ENCODE results near the gene KRT23.
A peak's percentile ranks its signal among the peaks of the same experiment; 100 is the strongest.

Gene KRT23

DNA sequence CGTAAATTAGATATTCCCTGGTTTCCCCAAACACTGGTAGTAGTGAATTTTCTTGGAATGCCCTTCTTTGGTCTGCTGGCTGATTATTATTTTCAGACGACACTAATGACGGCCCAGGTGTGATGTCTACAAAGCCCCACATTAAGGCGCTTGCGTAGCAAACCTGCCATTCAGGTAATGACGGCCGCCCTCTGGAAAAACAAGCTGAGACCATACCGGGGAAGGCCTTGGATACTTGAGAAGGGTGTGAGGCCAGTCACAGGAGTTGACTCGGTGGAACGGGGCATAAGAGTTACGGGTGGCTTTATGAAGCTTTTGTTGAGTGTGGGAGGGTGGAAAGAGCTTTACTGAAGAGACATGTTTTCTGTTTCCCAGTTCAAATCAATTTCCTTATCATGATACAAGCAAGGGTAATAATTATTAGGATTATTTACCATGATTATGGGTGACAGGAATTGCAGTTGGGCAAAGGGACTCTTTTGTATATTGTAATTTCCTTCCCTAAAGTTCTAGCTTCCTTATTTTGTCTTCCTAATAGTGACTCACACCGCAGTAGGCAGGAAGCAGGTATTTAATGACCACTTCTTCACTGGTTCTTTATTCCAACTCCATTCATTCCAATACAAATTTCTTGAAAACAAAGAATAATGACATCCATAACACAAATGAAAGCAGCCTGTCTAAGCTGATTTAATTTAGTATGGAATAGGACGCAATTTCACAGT lies 24.8 kb downstream of the KRT23 start:
- no peak overlapping the region for H3K27ac ChIP-seq
- no peaks in the 10 kb centered on the region for H3K36me3 ChIP-seq (ENCODE audit: insufficient read depth)
- H2AFZ ChIP-seq (ENCODE audit: low read depth): no peak overlapping the region
- H3K9ac ChIP-seq: no peak overlapping the region
- H4K20me1 ChIP-seq (ENCODE audit: insufficient read depth): no peaks in the 10 kb centered on the region
- no peak overlapping the region for H3K4me2 ChIP-seq
- no peak for TF ChIP-seq CTCF (conservative IDR thresholded peaks at IDR 0.05; ENCODE audit: low read depth, low read length)
- no peaks in the 10 kb centered on the region for H3K79me2 ChIP-seq (ENCODE audit: insufficient read depth, low read depth)
- H3K4me3 ChIP-seq (IDR thresholded peaks at IDR 0.05; ENCODE audit: insufficient read depth, low read depth, low read length): no peak overlapping the region
- H3K4me1 ChIP-seq (ENCODE audit: low read depth, poor library complexity, severe bottlenecking): no peaks in the 10 kb centered on the region
- no peaks in the 10 kb centered on the region for H3K27me3 ChIP-seq (ENCODE audit: insufficient read depth, low read depth)

GRCh38 chr17:40910441-40910841 lies 27.0 kb downstream of the KRT23 start:
- no peak overlapping the region for H3K4me3 ChIP-seq (IDR thresholded peaks at IDR 0.05; ENCODE audit: insufficient read depth, low read depth, low read length)
- H2AFZ ChIP-seq (ENCODE audit: low read depth): no peak overlapping the region
- H3K4me2 ChIP-seq: no peak overlapping the region
- H3K9ac ChIP-seq: no peak overlapping the region
- no peaks in the 10 kb centered on the region for H3K36me3 ChIP-seq (ENCODE audit: insufficient read depth)
- H3K27me3 ChIP-seq (ENCODE audit: insufficient read depth, low read depth): no peaks in the 10 kb centered on the region
- TF ChIP-seq CTCF (conservative IDR thresholded peaks at IDR 0.05; ENCODE audit: low read depth, low read length): no peak
- no peaks in the 10 kb centered on the region for H4K20me1 ChIP-seq (ENCODE audit: insufficient read depth)
- H3K79me2 ChIP-seq (ENCODE audit: insufficient read depth, low read depth): no peaks in the 10 kb centered on the region
- H3K4me1 ChIP-seq (ENCODE audit: low read depth, poor library complexity, severe bottlenecking): no peaks in the 10 kb centered on the region
- no peak overlapping the region for H3K27ac ChIP-seq

- Histone ChIP-seq H4K20me1 (ENCODE audit: insufficient read depth) (no peaks in the 10 kb centered on the region), H3K36me3 (ENCODE audit: insufficient read depth) (no peaks in the 10 kb centered on the region), H3K79me2 (ENCODE audit: insufficient read depth, low read depth) (no peaks in the 10 kb centered on the region), H3K9ac (no peak overlapping the region), H3K27me3 (ENCODE audit: insufficient read depth, low read depth) (no peaks in the 10 kb centered on the region), H3K4me1 (ENCODE audit: low read depth, poor library complexity, severe bottlenecking) (no peaks in the 10 kb centered on the region), H3K4me3 (IDR thresholded peaks at IDR 0.05; ENCODE audit: insufficient read depth, low read depth, low read length) (no peak overlapping the region), H2AFZ (ENCODE audit: low read depth) (no peak overlapping the region), H3K4me2 (no peak overlapping the region), H3K27ac (no peak overlapping the region)
- TF ChIP-seq CTCF (conservative IDR thresholded peaks at IDR 0.05; ENCODE audit: low read depth, low read length): no peak
Observed at GRCh38 chr17:40909755-40910154, 27.7 kb downstream of the KRT23 start.

- Histone ChIP-seq H3K4me1 (ENCODE audit: low read depth, poor library complexity, severe bottlenecking) (no peaks in the 10 kb centered on the region), H3K4me2 (no peak overlapping the region), H3K9ac (no peak overlapping the region), H3K27me3 (ENCODE audit: insufficient read depth, low read depth) (no peaks in the 10 kb centered on the region), H3K27ac (no peak overlapping the region), H4K20me1 (ENCODE audit: insufficient read depth) (no peaks in the 10 kb centered on the region), H3K4me3 (IDR thresholded peaks at IDR 0.05; ENCODE audit: insufficient read depth, low read depth, low read length) (no peak overlapping the region), H2AFZ (ENCODE audit: low read depth) (no peak overlapping the region), H3K79me2 (ENCODE audit: insufficient read depth, low read depth) (no peaks in the 10 kb centered on the region), H3K36me3 (ENCODE audit: insufficient read depth) (no peaks in the 10 kb centered on the region)
- peak; percentile 94 for TF ChIP-seq CTCF (conservative IDR thresholded peaks at IDR 0.05; ENCODE audit: low read depth, low read length)
Observed at GRCh38 chr17:40909351-40909750, 28.1 kb downstream of the KRT23 start.
